GM23338 (cell line): ENCODE results near the gene ARHGAP9. TPM values are rescaled to one million over a fixed set of nuclear protein-coding genes. Genes with fewer than 3 reads are reported as not detected.

Source experiments
- ATAC-seq: fragments of 200-7000 bp; cut with Tn5 transposase; 3 replicates; pipeline ENCODE4 v1.9.1; 2020
- DNase-seq: peaks from one replicate; pipeline ENCODE4 v3.0.0-alpha.2; 2015; ENCODE audit warnings: low spot score
- H2AFZ ChIP-seq: fragments of 200-600 bp; sonication (generic); 2 replicates; pipeline ENCODE4 v1.8.0; 2016; ENCODE audit warnings: antibody characterized with exemption, mild to moderate bottlenecking, moderate library complexity
- H3F3A ChIP-seq: fragments of 200-600 bp; sonication (generic); replicated peaks from 2 replicates; pipeline ENCODE4 v1.8.0; 2017; ENCODE audit warnings: antibody characterized with exemption, mixed run types, low read depth
- H3K27ac ChIP-seq: fragments of 200-600 bp; sonication (generic); 2 replicates; pipeline ENCODE4 v1.6.1; 2016; ENCODE audit warnings: low read depth
- H3K27me3 ChIP-seq: fragments of 200-600 bp; sonication (generic); 2 replicates; pipeline ENCODE4 v1.8.0; 2016; ENCODE audit warnings: mild to moderate bottlenecking, mixed run types, moderate library complexity; ENCODE audit not compliant: insufficient read depth
- H3K36me3 ChIP-seq: fragments of 200-600 bp; sonication (generic); 2 replicates; pipeline ENCODE4 v1.8.0; 2016; ENCODE audit warnings: mild to moderate bottlenecking; ENCODE audit not compliant: insufficient read depth
- H3K4me1 ChIP-seq: fragments of 200-600 bp; sonication (generic); 2 replicates; pipeline ENCODE4 v1.8.0; 2016; ENCODE audit warnings: mild to moderate bottlenecking, moderate library complexity; ENCODE audit not compliant: insufficient read depth
- H3K4me2 ChIP-seq: fragments of 200-600 bp; sonication (generic); 2 replicates; pipeline ENCODE4 v1.7.1; 2017; ENCODE audit warnings: mixed run types
- H3K4me3 ChIP-seq: fragments of 200-600 bp; sonication (generic); 2 replicates; pipeline ENCODE4 v1.6.1; 2016; ENCODE audit warnings: mixed run types
- H3K79me2 ChIP-seq: fragments of 200-600 bp; sonication (generic); replicated peaks from 2 replicates; pipeline ENCODE4 v1.8.0; 2017; ENCODE audit warnings: mild to moderate bottlenecking; ENCODE audit not compliant: insufficient read depth
- H3K9me2 ChIP-seq: fragments of 200-600 bp; sonication (generic); 2 replicates; pipeline ENCODE4 v1.8.0; 2017; ENCODE audit not compliant: insufficient read depth
- H4K20me1 ChIP-seq: fragments of 200-600 bp; sonication (generic); replicated peaks from 2 replicates; pipeline ENCODE4 v1.8.0; 2017; ENCODE audit warnings: mild to moderate bottlenecking; ENCODE audit not compliant: insufficient read depth
- H3K27ac Mint-ChIP-seq: 2 replicates; pipeline ENCODE4 v1.8.0; 2020; ENCODE audit warnings: inconsistent platforms, mild to moderate bottlenecking, moderate library complexity, mixed read lengths
- H3K27me3 Mint-ChIP-seq: 3 replicates; pipeline ENCODE4 v1.8.0; 2022; ENCODE audit warnings: low read depth, mild to moderate bottlenecking, moderate library complexity, mixed read lengths, inconsistent platforms; ENCODE audit not compliant: insufficient read depth, poor library complexity
- H3K36me3 Mint-ChIP-seq: 3 replicates; pipeline ENCODE4 v1.8.0; 2021; ENCODE audit warnings: low read depth, mild to moderate bottlenecking, inconsistent platforms, moderate library complexity, mixed read lengths
- H3K4me1 Mint-ChIP-seq: 3 replicates; pipeline ENCODE4 v1.8.0; 2020; ENCODE audit warnings: mild to moderate bottlenecking, inconsistent platforms, mixed read lengths
- H3K4me3 Mint-ChIP-seq: 3 replicates; pipeline ENCODE4 v1.8.0; 2021; ENCODE audit warnings: moderate library complexity, mild to moderate bottlenecking, inconsistent platforms, mixed read lengths
- H3K9me3 Mint-ChIP-seq: 3 replicates; pipeline ENCODE4 v1.8.0; 2020; ENCODE audit warnings: moderate library complexity, mild to moderate bottlenecking, inconsistent platforms, mixed read lengths
- CREB1 ChIP-seq: fragments of 250-450 bp; sonication (Bioruptor Pico); IDR thresholded peaks from 2 replicates; pipeline ENCODE4 v1.5.0; 2020; ENCODE audit warnings: low read depth, mild to moderate bottlenecking, moderate library complexity
- EZH2 ChIP-seq: fragments of 200-600 bp; sonication (generic); IDR thresholded peaks from one replicate; pipeline ENCODE4 v1.8.0; 2017; ENCODE audit warnings: antibody characterized with exemption, mild to moderate bottlenecking, low read depth; ENCODE audit not compliant: unreplicated experiment
- JUNB ChIP-seq: IDR thresholded peaks from one replicate; pipeline ENCODE4 v1.6.1; 2016; ENCODE audit warnings: antibody characterized with exemption; ENCODE audit not compliant: unreplicated experiment
- NANOG ChIP-seq: IDR thresholded peaks from 2 replicates; pipeline ENCODE4 v1.6.1; 2016; ENCODE audit warnings: antibody characterized with exemption, borderline replicate concordance
- POLR2AphosphoS5 ChIP-seq: IDR thresholded peaks from 2 replicates; pipeline ENCODE4 v1.6.1; 2016; ENCODE audit warnings: antibody characterized with exemption, low read depth
- STAT1 ChIP-seq: IDR thresholded peaks from one replicate; pipeline ENCODE4 v1.6.1; 2016; ENCODE audit warnings: antibody characterized with exemption; ENCODE audit not compliant: unreplicated experiment
- ZNF114 ChIP-seq: fragments of 250-450 bp; sonication (Bioruptor Pico); IDR thresholded peaks from 2 replicates; pipeline ENCODE4 v1.5.0; 2020; ENCODE audit warnings: mild to moderate bottlenecking, moderate library complexity
- ZNF331 ChIP-seq: fragments of 250-450 bp; sonication (Bioruptor Pico); IDR thresholded peaks from 2 replicates; pipeline ENCODE4 v1.5.0; 2020; ENCODE audit warnings: low read depth, mild to moderate bottlenecking, moderate library complexity
- polyA plus RNA-seq: library from polyadenylated mRNA; unstranded; fragments of >200 nt; fragmentation: Nextera tagmentation; extraction: Ambion mirVana; gene quantifications from 2 replicates; pipeline ENCODE4 v1.2.1, GENCODE V29; 2016
- total RNA-seq: library from RNA; depleted of rRNA; stranded (reverse); fragments of >200 nt; shearing (Covaris generic); gene quantifications from 2 replicates; pipeline ENCODE4 v1.2.3, GENCODE V29; 2014
- TF ChIP-seq, protein P1 (sequence below): fragments of 250-450 bp; sonication (Bioruptor Pico); IDR thresholded peaks from 2 replicates; pipeline ENCODE4 v1.5.0; 2020; ENCODE audit warnings: mild to moderate bottlenecking, moderate library complexity
- TF ChIP-seq, protein P2 (sequence below), 2 experiments: fragments of 200-600 bp in 1 of 2; sonication (generic) in 1 of 2; conservative IDR thresholded peaks; 2 replicates each; pipeline versions ENCODE4 v1.5.1 to v1.6.1; 2016 to 2017; ENCODE audit warnings: antibody characterized with exemption in 2 of 2, low read depth in 2 of 2, mild to moderate bottlenecking in 2 of 2, moderate library complexity in 1 of 2

The ARHGAP9 gene
- total and polyA plus RNA-seq, 2 experiments from 2014 or later, result 4.5 to 7.1 TPM

- peak; percentile 93 for DNase-seq
- peak overlapping the region; percentile 82 for H3K27ac ChIP-seq
- peak overlapping the region; percentile 82 for H3K4me3 Mint-ChIP-seq
- H3K27me3 Mint-ChIP-seq, result peaks cover 40% of the 10 kb centered on the region
- TF ChIP-seq EZH2 (no peak), JUNB (no peak), NANOG (no peak), STAT1 (no peak), POLR2AphosphoS5 (peak; percentile 66; the same call in 1 of the 2 replicates), ZNF114 (CRISPR knock-in tag) (no peak; the same call in 1 of the 2 replicates), CREB1 (CRISPR knock-in tag) (no peak), ZNF331 (CRISPR knock-in tag) (no peak)
- TF ChIP-seq, protein P1, sequence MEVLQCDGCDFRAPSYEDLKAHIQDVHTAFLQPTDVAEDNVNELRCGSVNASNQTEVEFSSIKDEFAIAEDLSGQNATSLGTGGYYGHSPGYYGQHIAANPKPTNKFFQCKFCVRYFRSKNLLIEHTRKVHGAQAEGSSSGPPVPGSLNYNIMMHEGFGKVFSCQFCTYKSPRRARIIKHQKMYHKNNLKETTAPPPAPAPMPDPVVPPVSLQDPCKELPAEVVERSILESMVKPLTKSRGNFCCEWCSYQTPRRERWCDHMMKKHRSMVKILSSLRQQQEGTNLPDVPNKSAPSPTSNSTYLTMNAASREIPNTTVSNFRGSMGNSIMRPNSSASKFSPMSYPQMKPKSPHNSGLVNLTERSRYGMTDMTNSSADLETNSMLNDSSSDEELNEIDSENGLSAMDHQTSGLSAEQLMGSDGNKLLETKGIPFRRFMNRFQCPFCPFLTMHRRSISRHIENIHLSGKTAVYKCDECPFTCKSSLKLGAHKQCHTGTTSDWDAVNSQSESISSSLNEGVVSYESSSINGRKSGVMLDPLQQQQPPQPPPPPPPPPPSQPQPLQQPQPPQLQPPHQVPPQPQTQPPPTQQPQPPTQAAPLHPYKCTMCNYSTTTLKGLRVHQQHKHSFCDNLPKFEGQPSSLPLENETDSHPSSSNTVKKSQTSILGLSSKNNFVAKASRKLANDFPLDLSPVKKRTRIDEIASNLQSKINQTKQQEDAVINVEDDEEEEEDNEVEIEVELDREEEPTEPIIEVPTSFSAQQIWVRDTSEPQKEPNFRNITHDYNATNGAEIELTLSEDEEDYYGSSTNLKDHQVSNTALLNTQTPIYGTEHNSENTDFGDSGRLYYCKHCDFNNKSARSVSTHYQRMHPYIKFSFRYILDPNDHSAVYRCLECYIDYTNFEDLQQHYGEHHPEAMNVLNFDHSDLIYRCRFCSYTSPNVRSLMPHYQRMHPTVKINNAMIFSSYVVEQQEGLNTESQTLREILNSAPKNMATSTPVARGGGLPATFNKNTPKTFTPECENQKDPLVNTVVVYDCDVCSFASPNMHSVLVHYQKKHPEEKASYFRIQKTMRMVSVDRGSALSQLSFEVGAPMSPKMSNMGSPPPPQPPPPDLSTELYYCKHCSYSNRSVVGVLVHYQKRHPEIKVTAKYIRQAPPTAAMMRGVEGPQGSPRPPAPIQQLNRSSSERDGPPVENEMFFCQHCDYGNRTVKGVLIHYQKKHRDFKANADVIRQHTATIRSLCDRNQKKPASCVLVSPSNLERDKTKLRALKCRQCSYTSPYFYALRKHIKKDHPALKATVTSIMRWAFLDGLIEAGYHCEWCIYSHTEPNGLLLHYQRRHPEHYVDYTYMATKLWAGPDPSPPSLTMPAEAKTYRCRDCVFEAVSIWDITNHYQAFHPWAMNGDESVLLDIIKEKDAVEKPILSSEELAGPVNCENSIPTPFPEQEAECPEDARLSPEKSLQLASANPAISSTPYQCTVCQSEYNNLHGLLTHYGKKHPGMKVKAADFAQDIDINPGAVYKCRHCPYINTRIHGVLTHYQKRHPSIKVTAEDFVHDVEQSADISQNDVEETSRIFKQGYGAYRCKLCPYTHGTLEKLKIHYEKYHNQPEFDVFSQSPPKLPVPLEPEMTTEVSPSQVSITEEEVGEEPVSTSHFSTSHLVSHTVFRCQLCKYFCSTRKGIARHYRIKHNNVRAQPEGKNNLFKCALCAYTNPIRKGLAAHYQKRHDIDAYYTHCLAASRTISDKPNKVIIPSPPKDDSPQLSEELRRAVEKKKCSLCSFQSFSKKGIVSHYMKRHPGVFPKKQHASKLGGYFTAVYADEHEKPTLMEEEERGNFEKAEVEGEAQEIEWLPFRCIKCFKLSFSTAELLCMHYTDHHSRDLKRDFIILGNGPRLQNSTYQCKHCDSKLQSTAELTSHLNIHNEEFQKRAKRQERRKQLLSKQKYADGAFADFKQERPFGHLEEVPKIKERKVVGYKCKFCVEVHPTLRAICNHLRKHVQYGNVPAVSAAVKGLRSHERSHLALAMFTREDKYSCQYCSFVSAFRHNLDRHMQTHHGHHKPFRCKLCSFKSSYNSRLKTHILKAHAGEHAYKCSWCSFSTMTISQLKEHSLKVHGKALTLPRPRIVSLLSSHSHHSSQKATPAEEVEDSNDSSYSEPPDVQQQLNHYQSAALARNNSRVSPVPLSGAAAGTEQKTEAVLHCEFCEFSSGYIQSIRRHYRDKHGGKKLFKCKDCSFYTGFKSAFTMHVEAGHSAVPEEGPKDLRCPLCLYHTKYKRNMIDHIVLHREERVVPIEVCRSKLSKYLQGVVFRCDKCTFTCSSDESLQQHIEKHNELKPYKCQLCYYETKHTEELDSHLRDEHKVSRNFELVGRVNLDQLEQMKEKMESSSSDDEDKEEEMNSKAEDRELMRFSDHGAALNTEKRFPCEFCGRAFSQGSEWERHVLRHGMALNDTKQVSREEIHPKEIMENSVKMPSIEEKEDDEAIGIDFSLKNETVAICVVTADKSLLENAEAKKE (CRISPR knock-in tag), result peak; percentile 24; the same call in 1 of the 2 replicates
- TF ChIP-seq, protein P2, sequence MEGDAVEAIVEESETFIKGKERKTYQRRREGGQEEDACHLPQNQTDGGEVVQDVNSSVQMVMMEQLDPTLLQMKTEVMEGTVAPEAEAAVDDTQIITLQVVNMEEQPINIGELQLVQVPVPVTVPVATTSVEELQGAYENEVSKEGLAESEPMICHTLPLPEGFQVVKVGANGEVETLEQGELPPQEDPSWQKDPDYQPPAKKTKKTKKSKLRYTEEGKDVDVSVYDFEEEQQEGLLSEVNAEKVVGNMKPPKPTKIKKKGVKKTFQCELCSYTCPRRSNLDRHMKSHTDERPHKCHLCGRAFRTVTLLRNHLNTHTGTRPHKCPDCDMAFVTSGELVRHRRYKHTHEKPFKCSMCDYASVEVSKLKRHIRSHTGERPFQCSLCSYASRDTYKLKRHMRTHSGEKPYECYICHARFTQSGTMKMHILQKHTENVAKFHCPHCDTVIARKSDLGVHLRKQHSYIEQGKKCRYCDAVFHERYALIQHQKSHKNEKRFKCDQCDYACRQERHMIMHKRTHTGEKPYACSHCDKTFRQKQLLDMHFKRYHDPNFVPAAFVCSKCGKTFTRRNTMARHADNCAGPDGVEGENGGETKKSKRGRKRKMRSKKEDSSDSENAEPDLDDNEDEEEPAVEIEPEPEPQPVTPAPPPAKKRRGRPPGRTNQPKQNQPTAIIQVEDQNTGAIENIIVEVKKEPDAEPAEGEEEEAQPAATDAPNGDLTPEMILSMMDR (conservative IDR thresholded peaks at IDR 0.05; ENCODE audit: low read depth in 2 of 2), result peak; percentile 77 to 89
- peak overlapping the region; percentile 99 for H3K4me2 ChIP-seq
- peak; percentile 38 for ATAC-seq
- no peaks in the 10 kb centered on the region for H3K9me2 ChIP-seq
- peaks cover 23% of the 10 kb centered on the region for H3K79me2 ChIP-seq
- peak overlapping the region; percentile 100 for H3K27ac Mint-ChIP-seq
- peaks cover 60% of the 10 kb centered on the region for H3K4me1 ChIP-seq
- peak overlapping the region; percentile 86 for H3K4me3 ChIP-seq
- H2AFZ ChIP-seq, result no peak overlapping the region
- H3K9me3 Mint-ChIP-seq, result no peaks in the 10 kb centered on the region; the same call in 2 of the 3 replicates
- H3K36me3 Mint-ChIP-seq, result peaks cover 23% of the 10 kb centered on the region
- no peaks in the 10 kb centered on the region for H3K36me3 ChIP-seq
- H4K20me1 ChIP-seq, result no peaks in the 10 kb centered on the region
- H3F3A ChIP-seq, result peaks cover 22% of the 10 kb centered on the region
- H3K4me1 Mint-ChIP-seq, result peaks cover 63% of the 10 kb centered on the region
- no peaks in the 10 kb centered on the region for H3K27me3 ChIP-seq
These were observed 23.4 kb downstream of the ARHGAP9 start for GRCh38 chr12:57456145-57456700.
